A172 (cell line): Measurements from ENCODE around the gene B3GALT4. TPM values are rescaled to one million over a fixed set of nuclear protein-coding genes. Genes with fewer than 3 reads are reported as not detected.
A peak's percentile ranks its signal among the peaks of the same experiment; 100 is the strongest.

Source experiments
- DNase-seq: peaks from one replicate; pipeline ENCODE4 v3.0.0-alpha.2; 2015; ENCODE audit warnings: low spot score
- total RNA-seq: library from RNA; depleted of rRNA; stranded (reverse); fragments of >200 nt; shearing (Covaris generic); gene quantifications from 2 replicates; pipeline ENCODE4 v1.2.3, GENCODE V29; 2014; rRNA removed

Gene B3GALT4
- total RNA-seq, 1 experiment from 2014 or later = 0.07 TPM

DNA sequence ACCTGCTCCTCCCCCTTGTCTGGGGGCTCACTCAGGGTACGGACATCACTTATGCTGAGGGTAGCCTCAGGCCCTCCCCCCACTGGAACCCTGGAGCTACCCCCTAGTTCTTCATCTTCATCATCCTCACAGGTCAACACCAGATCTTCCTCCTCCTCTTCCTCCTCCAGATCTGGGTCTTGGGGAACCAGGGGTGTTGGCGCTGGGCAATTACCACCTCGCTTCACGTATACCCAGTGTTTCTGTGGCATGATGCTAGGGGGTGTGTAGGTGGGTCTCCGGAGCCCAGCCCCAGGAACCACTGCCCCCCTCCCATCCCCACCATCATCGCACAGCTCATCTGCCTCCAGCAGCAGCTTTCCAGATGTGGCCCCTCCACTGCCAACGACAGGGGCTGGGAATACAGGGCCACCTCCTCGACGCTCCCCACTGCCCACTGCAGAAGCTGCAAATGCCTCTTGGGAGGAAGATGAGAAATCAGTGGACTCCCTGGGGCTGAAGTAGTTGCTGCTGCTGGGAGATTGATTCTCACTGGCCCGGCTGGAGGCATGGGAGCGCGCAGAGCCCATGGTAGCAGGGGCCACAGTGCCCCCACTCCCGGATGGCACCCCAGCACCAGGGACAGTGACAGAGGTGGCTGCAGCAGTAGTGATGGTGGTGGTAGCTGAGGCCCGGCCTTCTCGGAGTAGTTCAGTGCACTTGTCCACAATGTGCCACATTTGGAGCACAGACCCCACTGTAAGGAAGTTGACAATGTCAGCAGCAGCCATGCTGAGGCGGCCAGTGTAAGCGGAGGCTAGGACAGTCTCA lies 39.1 kb downstream of the B3GALT4 start:
- no peak for DNase-seq

DNA sequence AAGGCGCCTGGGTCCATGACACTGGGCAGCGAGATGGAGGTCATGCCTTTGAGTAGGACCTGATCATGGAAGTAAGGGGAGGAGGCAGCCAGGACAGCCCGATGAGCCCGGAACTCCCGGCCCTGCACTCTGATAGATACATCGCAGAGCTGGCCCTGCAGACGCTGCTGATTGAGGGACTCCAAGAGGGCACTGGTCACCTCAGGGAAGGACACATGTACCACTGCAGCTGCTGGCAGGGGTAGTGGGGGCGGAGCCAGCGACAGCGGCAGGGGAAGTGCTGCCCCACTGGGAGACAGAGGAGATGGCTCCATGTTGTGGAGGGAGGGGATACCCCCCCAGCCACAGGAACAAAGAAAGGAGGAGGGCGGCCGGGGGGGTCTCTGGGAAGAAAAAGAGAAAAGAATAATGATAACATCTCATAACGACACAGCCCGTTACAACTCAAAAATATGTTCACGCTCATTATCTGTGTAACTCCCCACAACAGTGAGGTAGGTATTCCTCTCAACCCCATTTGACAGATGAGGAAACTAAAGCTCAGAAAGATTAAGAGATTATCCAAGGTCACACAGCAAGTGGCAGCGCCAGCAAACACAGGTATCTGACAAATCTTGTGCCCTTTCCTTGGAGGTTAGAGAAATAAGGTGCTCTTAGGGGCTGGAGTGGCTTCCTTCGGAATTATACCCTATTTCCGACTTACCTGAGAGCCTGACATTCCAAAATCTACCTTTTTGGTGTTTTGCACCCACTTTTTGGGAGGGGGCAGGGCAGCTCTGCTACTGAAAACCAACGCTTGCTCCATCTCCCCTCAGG lies 39.9 kb downstream of the B3GALT4 start:
- no peak for DNase-seq

DNA sequence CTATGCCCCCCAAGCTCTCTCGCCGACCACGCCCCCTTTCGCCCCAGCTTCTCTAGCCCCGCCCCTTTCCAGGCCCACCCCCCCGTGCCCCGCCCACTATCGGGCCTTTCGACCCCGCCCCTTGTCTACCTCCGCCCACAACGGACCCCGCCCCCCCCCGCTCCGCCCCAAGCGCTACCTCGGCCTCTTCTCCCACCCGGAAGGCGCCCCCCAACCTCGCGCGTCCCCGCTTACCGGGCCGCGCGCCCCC lies 40.4 kb downstream of the B3GALT4 start:
- no peak for DNase-seq

DNA sequence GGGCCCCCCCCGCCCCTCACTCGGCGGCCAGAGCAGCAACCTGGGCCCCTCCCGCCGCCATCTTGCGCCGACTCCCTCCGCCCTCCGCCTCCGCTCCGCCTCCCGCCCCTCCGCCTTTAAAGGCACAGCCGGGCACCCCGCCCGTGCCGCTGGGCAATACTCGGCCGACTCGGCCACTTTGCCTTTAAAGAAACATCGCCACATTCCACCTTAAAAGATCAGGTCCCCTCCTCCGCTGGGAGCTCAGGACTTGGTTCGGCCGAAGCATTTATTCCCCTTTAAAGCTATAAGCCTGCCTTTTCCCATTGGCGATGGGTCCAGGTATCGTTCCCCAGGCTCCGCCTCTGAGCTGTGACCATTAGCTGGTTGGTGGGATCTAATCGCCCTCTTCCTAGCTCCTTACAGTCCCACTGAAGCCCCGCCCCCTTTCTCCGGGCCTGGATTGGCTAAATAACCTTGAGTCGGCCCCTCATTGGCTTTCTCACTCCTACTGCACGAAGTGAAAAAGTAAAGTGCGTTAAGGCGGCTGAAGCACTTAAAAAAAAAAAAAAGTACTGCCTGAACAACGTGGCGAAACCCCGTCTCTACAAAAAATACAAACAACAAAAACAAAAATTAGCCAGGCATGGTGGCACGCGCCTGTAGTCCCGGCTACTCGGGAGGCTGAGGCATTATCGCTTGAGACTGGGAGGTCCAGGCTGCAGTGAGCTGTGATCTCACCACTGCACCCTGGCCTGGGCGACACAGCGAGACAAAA lies 40.9 kb downstream of the B3GALT4 start, which contains the start of gene ZBTB22:
ZBTB22 (minus strand) TSS at position 76 of the 757 bp plus-strand sequence. CDS start 828 bp downstream, outside the sequence.
- peak; percentile 97 for DNase-seq

DNA sequence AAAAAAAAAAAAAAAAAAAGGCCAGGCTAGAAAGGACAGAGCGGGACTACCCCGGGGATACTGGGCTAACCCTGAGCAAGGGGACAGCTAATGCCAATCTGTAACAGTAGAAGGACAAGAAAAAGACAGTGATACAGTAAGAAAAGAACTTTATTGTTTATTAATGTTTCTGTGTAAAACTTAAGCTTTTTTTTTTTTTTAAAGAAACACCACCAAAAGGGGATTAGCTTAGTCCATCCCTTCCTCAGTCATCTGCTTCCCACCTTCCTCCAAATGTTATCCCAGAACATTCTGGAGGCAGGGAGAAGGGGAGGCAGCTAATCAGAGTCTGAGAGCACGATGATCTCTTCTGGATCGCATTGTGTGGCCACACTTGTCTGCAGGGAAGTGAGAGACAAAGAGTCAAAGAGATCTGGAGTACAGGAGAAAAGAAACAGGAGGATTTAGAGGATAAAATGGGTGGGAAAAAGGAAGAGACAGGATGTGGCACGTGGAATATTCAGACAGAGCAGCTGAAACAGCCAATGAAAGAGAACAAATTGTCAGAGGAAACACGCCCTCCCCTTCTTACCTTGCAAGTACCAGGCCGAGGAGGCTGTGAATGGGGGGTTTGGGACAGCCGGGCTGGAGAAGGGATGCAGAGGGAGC lies 41.6 kb downstream of the B3GALT4 start:
- no peak for DNase-seq

DNA sequence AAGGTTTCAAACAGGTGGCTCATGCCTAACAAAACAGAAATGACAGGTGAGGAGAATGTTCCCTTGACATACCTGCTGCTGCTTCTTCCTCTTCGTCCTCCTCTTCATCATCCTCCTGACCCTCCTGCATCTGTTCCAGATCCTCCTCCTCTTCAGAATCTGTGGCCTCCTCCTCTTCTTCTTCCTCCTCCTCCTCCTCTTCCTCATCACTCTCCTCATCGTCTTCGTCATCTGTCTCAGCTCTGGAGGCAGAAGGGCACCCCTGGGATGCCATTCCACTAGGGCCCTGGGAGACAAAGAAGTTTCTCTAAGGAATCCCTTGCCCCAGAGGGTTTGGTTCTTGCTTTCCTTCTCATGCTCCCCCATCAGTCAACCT lies 43.0 kb downstream of the B3GALT4 start:
- no peak for DNase-seq

DNA sequence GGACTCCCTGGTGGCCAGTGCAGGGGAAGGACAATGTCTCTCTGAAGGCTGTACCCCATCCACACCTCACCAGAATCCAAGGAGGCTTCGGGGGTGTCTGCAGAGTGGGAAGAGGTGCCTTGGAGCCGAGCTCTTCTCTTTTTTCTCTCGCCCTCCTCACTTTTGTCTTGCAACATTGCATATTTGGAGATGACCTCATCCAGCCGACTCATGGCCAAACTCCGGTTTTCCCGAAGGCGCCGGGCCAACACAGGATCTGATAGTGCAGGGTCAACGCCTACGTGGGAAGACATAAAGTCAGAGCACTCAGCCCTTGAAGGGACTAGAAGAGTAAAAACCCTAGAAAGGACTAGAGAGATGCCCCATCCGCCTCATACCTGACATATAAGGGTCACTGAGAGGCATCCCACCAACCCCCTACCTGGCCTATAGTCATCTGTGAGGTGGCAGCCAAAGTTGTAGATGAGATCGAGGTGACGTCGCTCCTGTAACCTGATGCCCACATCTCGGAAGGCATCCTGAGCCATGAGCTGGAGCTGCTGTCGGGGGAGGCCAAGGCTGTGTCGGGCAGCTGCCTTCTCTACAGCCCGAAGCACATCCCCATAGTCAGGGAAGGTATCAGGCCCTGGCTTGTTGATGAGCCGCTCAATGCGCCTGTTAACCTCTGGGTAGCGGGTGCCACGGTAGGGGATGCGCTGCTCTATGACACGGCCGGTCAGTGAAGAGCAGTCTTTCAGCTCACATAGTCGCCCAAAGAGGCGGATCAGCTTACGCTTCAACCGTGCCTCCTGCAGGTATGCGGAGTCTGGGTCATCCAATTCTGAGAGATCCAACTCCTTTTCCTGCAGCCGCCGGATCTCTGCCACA lies 43.6 kb downstream of the B3GALT4 start:
- peak; percentile 48 for DNase-seq

DNA sequence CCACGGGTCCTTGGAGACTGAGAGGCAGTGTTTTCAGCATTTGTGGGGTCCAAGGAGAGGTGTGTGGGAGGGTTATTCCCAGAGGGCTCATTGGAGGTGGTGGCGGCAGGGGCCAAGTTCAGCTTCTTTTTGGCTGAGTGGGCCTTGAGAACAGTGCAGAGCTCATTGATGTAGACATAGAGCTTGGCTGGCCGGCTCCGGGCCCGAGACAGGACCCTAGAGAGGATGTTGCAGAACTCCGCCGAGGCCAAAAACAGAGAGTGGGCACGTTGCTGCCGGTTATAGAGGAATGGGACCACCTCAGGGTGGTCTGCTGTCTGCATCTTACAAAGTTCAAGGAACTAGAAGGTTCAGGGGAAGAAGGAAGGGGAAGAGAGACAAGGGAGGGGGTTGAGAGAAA lies 44.3 kb downstream of the B3GALT4 start:
- DNase-seq = no peak

DNA sequence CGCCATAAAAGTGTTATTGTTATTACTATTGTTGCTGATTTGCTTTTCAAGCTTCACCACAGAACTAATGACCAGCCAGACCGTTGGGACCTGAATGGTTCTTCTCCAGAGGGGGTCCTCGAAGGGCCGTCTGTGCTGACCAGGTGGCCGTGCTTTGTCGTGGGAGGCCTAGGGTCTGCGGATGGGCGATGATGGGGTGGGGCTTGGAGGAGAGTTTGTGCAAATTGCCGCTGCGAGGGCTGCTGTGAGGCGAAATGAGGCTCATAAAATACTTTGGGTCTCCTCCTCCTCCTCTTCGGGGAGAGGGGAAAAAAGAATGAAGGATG lies 46.7 kb downstream of the B3GALT4 start:
- DNase-seq = no peak

DNA sequence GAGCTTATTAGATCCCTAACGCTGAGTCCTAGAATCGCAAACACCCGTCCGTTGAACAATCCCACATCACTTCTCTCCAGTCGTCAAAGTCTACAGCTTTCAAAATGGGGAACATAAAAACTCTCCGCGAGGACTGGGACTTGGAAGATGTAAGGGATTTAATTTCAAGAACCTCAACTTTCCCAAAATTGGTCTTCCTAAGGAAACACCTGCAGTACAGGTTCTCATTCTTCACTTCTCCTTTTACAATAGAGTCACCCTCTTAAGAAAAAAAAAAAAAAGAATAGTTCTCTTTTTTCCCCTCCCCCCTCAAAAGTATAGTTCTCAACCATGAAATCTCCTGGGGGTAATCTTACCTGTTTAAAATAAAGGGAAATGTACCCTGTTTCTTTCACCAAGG lies 47.2 kb downstream of the B3GALT4 start:
- no peak for DNase-seq

Other genes starting within 250 kb of the B3GALT4 start
- gene HLA-DPA1, start 203.5 kb upstream of the B3GALT4 start, total RNA-seq = 0.31 and 0.34 TPM in 2 replicates
- 0.10 TPM in 1 of 2 replicates, not detected in the other for gene HLA-DPB1, start 201.1 kb upstream of the B3GALT4 start, total RNA-seq
- gene COL11A2, start 84.7 kb upstream of the B3GALT4 start, total RNA-seq = 0.79 and 1.7 TPM in 2 replicates
- gene RXRB, start 76.5 kb upstream of the B3GALT4 start, total RNA-seq = 14.1 and 20.4 TPM in 2 replicates
- gene SLC39A7, start 76.3 kb upstream of the B3GALT4 start, total RNA-seq = 77.7 and 120 TPM in 2 replicates
- gene HSD17B8, start 72.5 kb upstream of the B3GALT4 start, total RNA-seq = 0.19 TPM in 1 of 2 replicates, not detected in the other
- gene RING1, start 68.6 kb upstream of the B3GALT4 start, total RNA-seq = 16.2 and 19.7 TPM in 2 replicates
- gene VPS52, start 5.2 kb upstream of the B3GALT4 start, total RNA-seq = 23.2 and 34.3 TPM in 2 replicates
- gene RPS18, start 5.0 kb upstream of the B3GALT4 start, total RNA-seq = 2,019 and 2,446 TPM in 2 replicates
- 77.9 and 95.4 TPM in 2 replicates for gene WDR46, start 12.1 kb downstream of the B3GALT4 start, total RNA-seq
- gene PFDN6, start 12.5 kb downstream of the B3GALT4 start, total RNA-seq = 85.3 and 93.7 TPM in 2 replicates
- gene RGL2, start 21.8 kb downstream of the B3GALT4 start, total RNA-seq = 17.7 and 18.3 TPM in 2 replicates
- gene TAPBP, start 37.0 kb downstream of the B3GALT4 start, total RNA-seq = 59.4 and 61.6 TPM in 2 replicates
- gene ZBTB22, start 40.6 kb downstream of the B3GALT4 start, total RNA-seq = 7.6 and 8.8 TPM in 2 replicates
- 56.2 and 60.0 TPM in 2 replicates for gene DAXX, start 45.8 kb downstream of the B3GALT4 start, total RNA-seq
- gene KIFC1, start 114.7 kb downstream of the B3GALT4 start, total RNA-seq = 53.2 and 55.6 TPM in 2 replicates
- 36.0 and 40.8 TPM in 2 replicates for gene PHF1, start 133.9 kb downstream of the B3GALT4 start, total RNA-seq
- 298 and 347 TPM in 2 replicates for gene CUTA, start 141.0 kb downstream of the B3GALT4 start, total RNA-seq
- gene SYNGAP1, start 142.9 kb downstream of the B3GALT4 start, total RNA-seq = 1.8 and 2.5 TPM in 2 replicates
- 5.3 and 7.4 TPM in 2 replicates for gene ZBTB9, start 177.5 kb downstream of the B3GALT4 start, total RNA-seq